GM23248 (cell line): ENCODE results near the gene SLC25A45. TPM values are rescaled to one million over a fixed set of nuclear protein-coding genes. Genes with fewer than 3 reads are reported as not detected.

ENCODE experiments used
- DNase-seq: peaks from one replicate; pipeline ENCODE4 v3.0.0-alpha.2; 2015
- H2AFZ ChIP-seq: fragments of 200-600 bp; sonication (generic); 2 replicates; pipeline ENCODE4 v1.6.1; 2016; ENCODE audit warnings: antibody characterized with exemption
- H3F3A ChIP-seq: fragments of 200-600 bp; sonication (generic); 2 replicates; pipeline ENCODE4 v1.6.1; 2016; ENCODE audit warnings: mild to moderate bottlenecking, antibody characterized with exemption, mixed run types; ENCODE audit not compliant: insufficient read depth
- H3K27ac ChIP-seq: fragments of 200-600 bp; sonication (generic); 2 replicates; pipeline ENCODE4 v1.5.1; 2016; ENCODE audit warnings: mild to moderate bottlenecking
- H3K27me3 ChIP-seq: fragments of 200-600 bp; sonication (generic); replicated peaks from 2 replicates; pipeline ENCODE4 v1.6.1; 2016; ENCODE audit warnings: mild to moderate bottlenecking; ENCODE audit not compliant: insufficient read depth
- H3K36me3 ChIP-seq: fragments of 200-600 bp; sonication (generic); 2 replicates; pipeline ENCODE4 v1.6.1; 2016; ENCODE audit warnings: low read depth, mild to moderate bottlenecking
- H3K4me1 ChIP-seq: fragments of 200-600 bp; sonication (generic); 2 replicates; pipeline ENCODE4 v1.6.1; 2016; ENCODE audit warnings: mild to moderate bottlenecking; ENCODE audit not compliant: insufficient read depth
- H3K4me2 ChIP-seq: fragments of 200-600 bp; sonication (generic); one replicate; pipeline ENCODE4 v1.6.1; 2016; ENCODE audit warnings: mild to moderate bottlenecking; ENCODE audit not compliant: unreplicated experiment
- H3K4me3 ChIP-seq: fragments of 200-600 bp; sonication (generic); 2 replicates; pipeline ENCODE4 v1.5.1; 2016; ENCODE audit warnings: mild to moderate bottlenecking
- H3K79me2 ChIP-seq: fragments of 200-600 bp; sonication (generic); 2 replicates; pipeline ENCODE4 v1.6.1; 2016; ENCODE audit warnings: mild to moderate bottlenecking; ENCODE audit not compliant: insufficient read depth
- H3K9ac ChIP-seq: fragments of 200-600 bp; sonication (generic); 2 replicates; pipeline ENCODE4 v1.6.1; 2016; ENCODE audit warnings: mild to moderate bottlenecking
- H3K9me2 ChIP-seq: fragments of 200-600 bp; sonication (generic); 2 replicates; pipeline ENCODE4 v1.6.1; 2016; ENCODE audit warnings: mixed run types, mild to moderate bottlenecking, moderate library complexity; ENCODE audit not compliant: insufficient read depth
- H3K9me3 ChIP-seq: fragments of 200-600 bp; sonication (generic); one replicate; pipeline ENCODE4 v1.6.1; 2017; ENCODE audit warnings: low read depth
- H4K20me1 ChIP-seq: fragments of 200-600 bp; sonication (generic); 2 replicates; pipeline ENCODE4 v1.6.0; 2016; ENCODE audit not compliant: insufficient read depth
- EZH2 ChIP-seq: fragments of 200-600 bp; sonication (generic); IDR thresholded peaks from 2 replicates; pipeline ENCODE4 v1.6.1; 2018; ENCODE audit warnings: antibody characterized with exemption, mild to moderate bottlenecking; ENCODE audit not compliant: insufficient read depth, poor library complexity, severe bottlenecking
- EZH2phosphoT487 ChIP-seq: fragments of 200-600 bp; sonication (generic); IDR thresholded peaks from 2 replicates; pipeline ENCODE4 v1.6.1; 2018; ENCODE audit warnings: antibody characterized with exemption, moderate library complexity, mild to moderate bottlenecking, low read depth; ENCODE audit not compliant: insufficient read depth
- WGBS, 2 experiments: methylation state at CpG; one replicate each; pipeline ENCODE4 v1.1.6; 2015 to 2017; ENCODE audit warnings: low lambda C conversion rate in 2 of 2, low coverage in 1 of 2; ENCODE audit errors: missing lambda C conversion rate in 2 of 2; 5-methylcytosine and 5-hydroxymethylcytosine counted together
- in situ Hi-C: fragments of 300-500 bp; cut with MboI; formaldehyde crosslinking; loops from 2 replicates; pipeline ENCODE4 v1.15.0; 2020
- polyA plus RNA-seq: library from polyadenylated mRNA; unstranded; fragments of >200 nt; fragmentation: Nextera tagmentation; extraction: Ambion mirVana; gene quantifications from 2 replicates; pipeline ENCODE4 v1.2.1, GENCODE V29; 2016
- total RNA-seq: library from RNA; depleted of rRNA; stranded (reverse); fragments of >200 nt; shearing (Covaris generic); gene quantifications from 2 replicates; pipeline ENCODE4 v1.2.3, GENCODE V29; 2014; rRNA removed

Gene SLC25A45
- total and polyA plus RNA-seq, 2 experiments from 2014 or later, result 3.6 to 3.9 TPM

- H3K36me3 ChIP-seq, result no peaks in the 10 kb centered on the region
- peak overlapping the region; percentile 32 for H3K4me2 ChIP-seq
- no peaks in the 10 kb centered on the region for H3K27me3 ChIP-seq
- 2 to 3% methylated on average over 13 of the region's 13 CpGs for WGBS, 2 experiments
- H3K4me3 ChIP-seq, result no peak overlapping the region
- H3K79me2 ChIP-seq, result peaks cover 13% of the 10 kb centered on the region
- 0 out of 2 replicates have a peak, but pooled peaks cover 1% of the 10 kb centered on the region for H4K20me1 ChIP-seq
- peaks cover 46% of the 10 kb centered on the region for H3F3A ChIP-seq
- no peak for TF ChIP-seq EZH2
- TF ChIP-seq EZH2phosphoT487, result no peak
- H3K9me3 ChIP-seq, result no peaks in the 10 kb centered on the region
- in situ Hi-C loops, result loop anchor here (10.0 kb wide), 1 partner anchor 55 kb away; no protein-coding TSS in a partner anchor
- DNase-seq, result peak; percentile 94
- peaks cover 4% of the 10 kb centered on the region; the same call in 1 of the 2 replicates for H3K4me1 ChIP-seq
- H3K9me2 ChIP-seq, result no peaks in the 10 kb centered on the region
- H3K27ac ChIP-seq, result peak overlapping the region; percentile 41; the same call in 1 of the 2 replicates
- H2AFZ ChIP-seq, result peak overlapping the region; percentile 68
- H3K9ac ChIP-seq, result peak overlapping the region; percentile 39
Observed at GRCh38 chr11:65329944-65330403, 52.5 kb downstream of the SLC25A45 start.

- Histone ChIP-seq H3K9me2 (no peaks in the 10 kb centered on the region), H3K4me2 (peak overlapping the region; percentile 32), H3K9ac (peak overlapping the region; percentile 39), H3K9me3 (no peaks in the 10 kb centered on the region), H3K36me3 (no peaks in the 10 kb centered on the region), H3F3A (peaks cover 46% of the 10 kb centered on the region), H3K4me1 (0 out of 2 replicates have a peak, but pooled peaks cover 3% of the 10 kb centered on the region), H3K4me3 (no peak overlapping the region), H4K20me1 (no peaks in the 10 kb centered on the region), H3K27me3 (no peaks in the 10 kb centered on the region), H2AFZ (peak overlapping the region; percentile 68), H3K79me2 (peaks cover 8% of the 10 kb centered on the region), H3K27ac (peak overlapping the region; percentile 41; the same call in 1 of the 2 replicates)
- 68 to 69% methylated on average over 2 of the region's 2 CpGs for WGBS, 2 experiments
- in situ Hi-C loops, result loop anchor here (10.0 kb wide), 1 partner anchor 55 kb away; no protein-coding TSS in a partner anchor
- TF ChIP-seq EZH2, result no peak
- no peak for TF ChIP-seq EZH2phosphoT487
- DNase-seq, result no peak
Observed at GRCh38 chr11:65329478-65329877, 53.0 kb downstream of the SLC25A45 start.

GRCh38 chr11:65327021-65327420 is 55.4 kb downstream of the SLC25A45 start:
- WGBS, 2 experiments, result 84 to 89% methylated on average over 8 of the region's 8 CpGs
- Histone ChIP-seq H2AFZ (no peak overlapping the region), H3K9me2 (no peaks in the 10 kb centered on the region), H3K4me1 (0 out of 2 replicates have a peak, but pooled peaks cover 3% of the 10 kb centered on the region), H3K79me2 (peaks cover 17% of the 10 kb centered on the region), H3K9me3 (no peaks in the 10 kb centered on the region), H3K4me2 (no peak overlapping the region), H3K4me3 (no peak overlapping the region), H3K9ac (no peak overlapping the region), H3K27me3 (no peaks in the 10 kb centered on the region), H4K20me1 (peaks cover 8% of the 10 kb centered on the region; the same call in 1 of the 2 replicates), H3K27ac (no peak overlapping the region), H3F3A (peaks cover 67% of the 10 kb centered on the region), H3K36me3 (peaks cover 17% of the 10 kb centered on the region)
- in situ Hi-C loops, result loop anchor here (10.0 kb wide), 1 partner anchor 52 kb away; no protein-coding TSS in a partner anchor
- TF ChIP-seq EZH2phosphoT487 (no peak), EZH2 (no peak)
- no peak for DNase-seq

- no peaks in the 10 kb centered on the region for H3K27me3 ChIP-seq
- no peaks in the 10 kb centered on the region for H3K9me3 ChIP-seq
- WGBS, 2 experiments, result 79 to 89% methylated on average over 4 of the region's 4 CpGs
- H3K4me1 ChIP-seq, result 0 out of 2 replicates have a peak, but pooled peaks cover 3% of the 10 kb centered on the region
- in situ Hi-C loops, result loop anchor here (10.0 kb wide), 1 partner anchor 51 kb away; no protein-coding TSS in a partner anchor
- H3K79me2 ChIP-seq, result peaks cover 33% of the 10 kb centered on the region
- no peak overlapping the region for H3K4me3 ChIP-seq
- no peak overlapping the region for H3K4me2 ChIP-seq
- H3K9ac ChIP-seq, result no peak overlapping the region
- H4K20me1 ChIP-seq, result peaks cover 12% of the 10 kb centered on the region; the same call in 1 of the 2 replicates
- no peak overlapping the region for H2AFZ ChIP-seq
- no peaks in the 10 kb centered on the region for H3K9me2 ChIP-seq
- no peak overlapping the region for H3K27ac ChIP-seq
- no peak for DNase-seq
- H3F3A ChIP-seq, result peaks cover 69% of the 10 kb centered on the region
- H3K36me3 ChIP-seq, result peaks cover 32% of the 10 kb centered on the region
- TF ChIP-seq EZH2, result no peak
Observed at GRCh38 chr11:65325435-65325834, 57.0 kb downstream of the SLC25A45 start.

Other genes starting within 250 kb of the SLC25A45 start
- gene SYVN1, start 248.1 kb downstream of the SLC25A45 start, total RNA-seq, result 29.5 and 64.2 TPM in 2 replicates
- 18.0 and 21.2 TPM in 2 replicates for gene SYVN1, start 248.1 kb downstream of the SLC25A45 start, polyA plus RNA-seq
- not detected in 2 replicates for gene SPDYC, start 212.4 kb downstream of the SLC25A45 start, total RNA-seq
- gene SPDYC, start 212.4 kb downstream of the SLC25A45 start, polyA plus RNA-seq, result not detected in 2 replicates
- 127 and 145 TPM in 2 replicates for gene CAPN1, start 200.7 kb downstream of the SLC25A45 start, total RNA-seq
- gene CAPN1, start 200.7 kb downstream of the SLC25A45 start, polyA plus RNA-seq, result 106 and 110 TPM in 2 replicates
- gene POLA2, start 120.7 kb downstream of the SLC25A45 start, total RNA-seq, result 6.7 and 8.6 TPM in 2 replicates
- 8.7 and 8.9 TPM in 2 replicates for gene POLA2, start 120.7 kb downstream of the SLC25A45 start, polyA plus RNA-seq
- 32.1 and 32.6 TPM in 2 replicates for gene CDC42EP2, start 67.8 kb downstream of the SLC25A45 start, total RNA-seq
- 37.9 and 40.3 TPM in 2 replicates for gene CDC42EP2, start 67.8 kb downstream of the SLC25A45 start, polyA plus RNA-seq
- gene DPF2, start 48.8 kb downstream of the SLC25A45 start, total RNA-seq, result 27.7 and 30.0 TPM in 2 replicates
- 51.2 and 54.1 TPM in 2 replicates for gene DPF2, start 48.8 kb downstream of the SLC25A45 start, polyA plus RNA-seq
- not detected in 2 replicates for gene TIGD3, start 27.9 kb downstream of the SLC25A45 start, total RNA-seq
- gene TIGD3, start 27.9 kb downstream of the SLC25A45 start, polyA plus RNA-seq, result not detected in 2 replicates
- gene FRMD8, start 4.0 kb upstream of the SLC25A45 start, total RNA-seq, result 80.2 and 106 TPM in 2 replicates
- 25.4 and 30.0 TPM in 2 replicates for gene FRMD8, start 4.0 kb upstream of the SLC25A45 start, polyA plus RNA-seq
- 74.3 and 143 TPM in 2 replicates for gene NEAT1, start 40.2 kb upstream of the SLC25A45 start, total RNA-seq
- gene NEAT1, start 40.2 kb upstream of the SLC25A45 start, polyA plus RNA-seq, result 36.2 and 50.7 TPM in 2 replicates
- gene MALAT1, start 116.4 kb upstream of the SLC25A45 start, total RNA-seq, result 2,638 and 3,272 TPM in 2 replicates
- 7,376 and 13,207 TPM in 2 replicates for gene MALAT1, start 116.4 kb upstream of the SLC25A45 start, polyA plus RNA-seq
- 115 and 133 TPM in 2 replicates for gene SCYL1, start 142.4 kb upstream of the SLC25A45 start, total RNA-seq
- gene SCYL1, start 142.4 kb upstream of the SLC25A45 start, polyA plus RNA-seq, result 90.7 and 98.6 TPM in 2 replicates
- gene LTBP3, start 175.7 kb upstream of the SLC25A45 start, total RNA-seq, result 98.4 and 112 TPM in 2 replicates
- gene LTBP3, start 175.7 kb upstream of the SLC25A45 start, polyA plus RNA-seq, result 36.5 and 39.6 TPM in 2 replicates
- 41.9 and 54.5 TPM in 2 replicates for gene ZNRD2, start 187.8 kb upstream of the SLC25A45 start, total RNA-seq
- gene ZNRD2, start 187.8 kb upstream of the SLC25A45 start, polyA plus RNA-seq, result 69.3 and 74.9 TPM in 2 replicates
- gene FAM89B, start 189.9 kb upstream of the SLC25A45 start, total RNA-seq, result 41.2 and 67.0 TPM in 2 replicates
- 73.1 and 76.3 TPM in 2 replicates for gene FAM89B, start 189.9 kb upstream of the SLC25A45 start, polyA plus RNA-seq
- gene EHBP1L1, start 193.4 kb upstream of the SLC25A45 start, total RNA-seq, result 85.5 and 88.5 TPM in 2 replicates
- gene EHBP1L1, start 193.4 kb upstream of the SLC25A45 start, polyA plus RNA-seq, result 11.5 and 12.6 TPM in 2 replicates
- not detected in 2 replicates for gene KCNK7, start 213.2 kb upstream of the SLC25A45 start, total RNA-seq
- gene KCNK7, start 213.2 kb upstream of the SLC25A45 start, polyA plus RNA-seq, result not detected in 2 replicates
- gene MAP3K11, start 231.6 kb upstream of the SLC25A45 start, total RNA-seq, result 17.6 and 24.7 TPM in 2 replicates
- gene MAP3K11, start 231.6 kb upstream of the SLC25A45 start, polyA plus RNA-seq, result 9.5 and 10.6 TPM in 2 replicates
- 23.5 and 30.2 TPM in 2 replicates for gene PCNX3, start 233.1 kb upstream of the SLC25A45 start, total RNA-seq
- 8.1 and 8.6 TPM in 2 replicates for gene PCNX3, start 233.1 kb upstream of the SLC25A45 start, polyA plus RNA-seq